Dermis microvascular lymphatic vessel endothelial cell (primary cell): ENCODE measurements around the gene IPO9. TPM values are rescaled to one million over a fixed set of nuclear protein-coding genes. Genes with fewer than 3 reads are reported as not detected.

ENCODE experiments used
- total RNA-seq: library from RNA; depleted of rRNA; stranded (reverse); fragments of >200 nt; gene quantifications from 2 replicates; pipeline ENCODE4 v1.2.1, GENCODE V29; 2014

IPO9 gene
- total RNA-seq, 1 donor from 2014 or later, result 19.6 TPM

Other genes starting within 250 kb of the IPO9 start
- 6.2 and 12.1 TPM in 2 replicates for gene SHISA4, start 59.7 kb downstream of the IPO9 start, total RNA-seq
- gene LMOD1, start 117.4 kb downstream of the IPO9 start, total RNA-seq, result under 0.01 TPM in 1 of 2 replicates, not detected in the other
- 43.5 and 57.9 TPM in 2 replicates for gene TIMM17A, start 126.3 kb downstream of the IPO9 start, total RNA-seq
- gene RNPEP, start 153.5 kb downstream of the IPO9 start, total RNA-seq, result 37.7 and 41.8 TPM in 2 replicates
- under 0.01 and 0.13 TPM in 2 replicates for gene ELF3, start 181.4 kb downstream of the IPO9 start, total RNA-seq